ENCODE measurements around the gene ZNF276. TPM values are rescaled to one million over a fixed set of nuclear protein-coding genes. Genes with fewer than 3 reads are reported as not detected.

ZNF276 gene
- total RNA-seq, 4 donors from 2014 or later, result 43.4 to 265 (median 145) TPM

DNA sequence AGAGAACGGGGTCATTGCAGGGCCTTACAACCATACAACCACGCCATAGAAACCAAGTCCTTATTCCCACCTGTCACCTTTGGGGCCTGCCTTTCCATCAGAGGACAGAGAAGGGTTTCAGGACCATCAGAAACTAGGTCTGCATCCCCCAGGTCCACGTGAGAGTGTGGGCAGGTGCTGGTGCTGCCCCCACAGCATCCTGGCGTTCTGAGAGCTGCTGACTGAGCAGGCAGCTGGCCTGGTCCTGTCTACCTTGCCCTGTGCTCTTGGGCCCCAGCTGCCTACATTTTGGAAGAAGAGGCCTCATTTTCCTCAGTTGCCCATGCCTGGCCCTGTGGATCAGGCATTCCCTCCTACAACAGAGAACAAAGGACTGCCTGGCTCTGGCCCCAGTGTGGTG lies 21.6 kb downstream of the ZNF276 start:
- Histone ChIP-seq H3K4me3 (no peak overlapping the region), H3K27me3 (no peaks in the 10 kb centered on the region), H3K36me3 (peaks cover 0 to 25% (median 11%) of the 10 kb centered on the region in 4 donors), H3K9me3 (no peaks in the 10 kb centered on the region), H3K4me1 (no peaks in the 10 kb centered on the region), H3K27ac (no peak overlapping the region)
- 90% methylated on average over 4 of the region's 4 CpGs; no CpG with 5 or more reads in 1 of the 2 donors for WGBS, 2 donors (ENCODE audit: low coverage in 1 of 2)
- DNase-seq, result no peak
- in situ Hi-C loops (cut with MboI; ENCODE audit: low pct_ligation_motif_present in 1 of 4, low pct_unique_long_range_greater_than_20kb in 1 of 4, low sequenced_read_pairs in 3 of 4), result no loop called here
- intact Hi-C loops (cut with DNase I; ENCODE audit: low total_unique reads), result no loop called here
- TF ChIP-seq, protein P1, sequence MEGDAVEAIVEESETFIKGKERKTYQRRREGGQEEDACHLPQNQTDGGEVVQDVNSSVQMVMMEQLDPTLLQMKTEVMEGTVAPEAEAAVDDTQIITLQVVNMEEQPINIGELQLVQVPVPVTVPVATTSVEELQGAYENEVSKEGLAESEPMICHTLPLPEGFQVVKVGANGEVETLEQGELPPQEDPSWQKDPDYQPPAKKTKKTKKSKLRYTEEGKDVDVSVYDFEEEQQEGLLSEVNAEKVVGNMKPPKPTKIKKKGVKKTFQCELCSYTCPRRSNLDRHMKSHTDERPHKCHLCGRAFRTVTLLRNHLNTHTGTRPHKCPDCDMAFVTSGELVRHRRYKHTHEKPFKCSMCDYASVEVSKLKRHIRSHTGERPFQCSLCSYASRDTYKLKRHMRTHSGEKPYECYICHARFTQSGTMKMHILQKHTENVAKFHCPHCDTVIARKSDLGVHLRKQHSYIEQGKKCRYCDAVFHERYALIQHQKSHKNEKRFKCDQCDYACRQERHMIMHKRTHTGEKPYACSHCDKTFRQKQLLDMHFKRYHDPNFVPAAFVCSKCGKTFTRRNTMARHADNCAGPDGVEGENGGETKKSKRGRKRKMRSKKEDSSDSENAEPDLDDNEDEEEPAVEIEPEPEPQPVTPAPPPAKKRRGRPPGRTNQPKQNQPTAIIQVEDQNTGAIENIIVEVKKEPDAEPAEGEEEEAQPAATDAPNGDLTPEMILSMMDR (IDR thresholded peaks at IDR 0.05), result no peak
- TF ChIP-seq EP300 (IDR thresholded peaks at IDR 0.05; ENCODE audit: low read depth) (no peak), POLR2AphosphoS5 (IDR thresholded peaks at IDR 0.05) (no peak), POLR2A (IDR thresholded peaks at IDR 0.05) (no peak)

DNA sequence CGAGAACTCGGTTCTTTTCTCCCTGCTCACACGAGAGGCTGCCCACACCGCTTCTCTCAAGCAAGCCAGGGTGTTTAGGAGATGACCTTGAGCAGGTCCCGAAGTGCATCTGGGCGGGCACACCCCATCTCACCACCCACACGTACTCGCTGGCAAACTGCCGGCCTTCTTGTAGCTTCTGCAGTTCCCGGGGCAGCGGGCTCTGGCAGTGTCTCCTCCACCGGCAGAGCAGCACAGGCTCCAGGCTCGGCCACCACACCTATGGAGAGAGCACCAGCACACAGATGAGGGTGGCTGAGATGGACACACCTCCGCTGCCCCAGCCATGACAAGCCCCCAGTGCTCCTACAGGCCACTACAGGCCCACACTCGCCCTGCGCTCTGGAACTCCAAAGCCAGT lies 23.5 kb downstream of the ZNF276 start:
- H3K4me3 ChIP-seq, result no peak overlapping the region
- no peak overlapping the region for H3K27ac ChIP-seq
- intact Hi-C loops (cut with DNase I; ENCODE audit: low total_unique reads), result no loop called here
- peaks cover 0 to 5% (median 0%) of the 10 kb centered on the region in 4 donors for H3K4me1 ChIP-seq
- no peaks in the 10 kb centered on the region for H3K27me3 ChIP-seq
- no peaks in the 10 kb centered on the region for H3K9me3 ChIP-seq
- peaks cover 0 to 6% (median 2%) of the 10 kb centered on the region in 4 donors for H3K36me3 ChIP-seq
- TF ChIP-seq EP300 (IDR thresholded peaks at IDR 0.05; ENCODE audit: low read depth) (no peak), POLR2A (IDR thresholded peaks at IDR 0.05) (no peak), POLR2AphosphoS5 (IDR thresholded peaks at IDR 0.05) (no peak)
- TF ChIP-seq, protein P1 (IDR thresholded peaks at IDR 0.05), result no peak
- 99% methylated on average over 16 of the region's 16 CpGs; no CpG with 5 or more reads in 1 of the 2 donors for WGBS, 2 donors (ENCODE audit: low coverage in 1 of 2)
- in situ Hi-C loops (cut with MboI; ENCODE audit: low pct_ligation_motif_present in 1 of 4, low pct_unique_long_range_greater_than_20kb in 1 of 4, low sequenced_read_pairs in 3 of 4), result no loop called here
- no peak for DNase-seq

DNA sequence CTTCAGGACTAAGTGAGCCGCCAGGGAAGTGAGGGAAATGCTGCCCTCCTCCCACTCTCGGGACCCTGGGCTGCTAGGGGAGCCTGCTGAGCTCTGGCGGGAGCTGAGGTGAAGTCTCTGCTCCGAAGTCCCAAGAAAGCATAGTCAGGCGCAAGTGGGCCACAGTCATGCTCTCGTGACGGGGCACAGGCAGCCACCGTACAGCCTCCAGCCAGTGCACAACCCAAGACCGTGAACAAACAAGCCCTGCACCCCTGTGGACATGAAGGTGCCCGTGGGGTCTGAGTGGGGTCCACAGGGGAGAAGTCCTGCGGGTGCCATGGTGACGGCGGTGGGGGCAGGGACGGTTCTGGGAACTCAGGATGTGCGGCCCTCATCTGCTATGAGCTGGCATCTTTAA lies 24.7 kb downstream of the ZNF276 start:
- no peak for DNase-seq
- Histone ChIP-seq H3K36me3 (no peaks in the 10 kb centered on the region), H3K27me3 (no peaks in the 10 kb centered on the region), H3K27ac (no peak overlapping the region), H3K4me1 (peaks cover 0 to 7% (median 0%) of the 10 kb centered on the region in 4 donors), H3K4me3 (no peak overlapping the region), H3K9me3 (no peaks in the 10 kb centered on the region)
- in situ Hi-C loops (cut with MboI; ENCODE audit: low pct_ligation_motif_present in 1 of 4, low pct_unique_long_range_greater_than_20kb in 1 of 4, low sequenced_read_pairs in 3 of 4) (no loop called here), intact Hi-C loops (cut with DNase I; ENCODE audit: low total_unique reads) (no loop called here)
- 83 to 98% methylated on average over 4 to 14 of the region's 15 CpGs for WGBS, 2 donors (ENCODE audit: low coverage in 1 of 2)
- TF ChIP-seq POLR2A (IDR thresholded peaks at IDR 0.05) (no peak), EP300 (IDR thresholded peaks at IDR 0.05; ENCODE audit: low read depth) (no peak), POLR2AphosphoS5 (IDR thresholded peaks at IDR 0.05) (no peak)
- TF ChIP-seq, protein P1 (IDR thresholded peaks at IDR 0.05), result no peak

DNA sequence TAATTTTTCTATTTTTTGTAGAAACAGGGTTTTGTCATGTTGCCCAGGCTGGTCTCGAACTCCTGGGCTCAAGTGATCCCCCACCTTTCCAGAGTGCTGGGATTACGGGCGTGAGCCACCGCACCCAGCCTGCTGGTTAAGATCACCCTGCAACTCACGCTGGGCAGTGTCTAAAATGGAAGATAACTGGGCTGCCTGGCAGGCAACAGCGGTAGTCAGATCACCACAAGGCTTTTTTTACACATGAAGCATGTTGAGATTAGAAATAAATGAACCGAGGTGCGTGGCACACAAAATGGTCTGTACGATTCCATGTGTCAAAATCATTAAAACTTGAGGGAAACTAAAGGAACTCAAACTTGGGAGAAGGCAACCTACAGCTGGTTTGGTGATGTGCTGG lies 26.7 kb downstream of the ZNF276 start:
- H3K27ac ChIP-seq, result no peak overlapping the region
- 80 to 91% methylated on average over 1 to 9 of the region's 9 CpGs for WGBS, 2 donors (ENCODE audit: low coverage in 1 of 2)
- no peak overlapping the region for H3K4me3 ChIP-seq
- H3K27me3 ChIP-seq, result no peaks in the 10 kb centered on the region
- TF ChIP-seq, protein P1 (IDR thresholded peaks at IDR 0.05), result no peak
- TF ChIP-seq EP300 (IDR thresholded peaks at IDR 0.05; ENCODE audit: low read depth) (no peak), POLR2AphosphoS5 (IDR thresholded peaks at IDR 0.05) (no peak), POLR2A (IDR thresholded peaks at IDR 0.05) (no peak)
- DNase-seq, result no peak
- peaks cover 0 to 7% (median 0%) of the 10 kb centered on the region in 4 donors for H3K4me1 ChIP-seq
- no peaks in the 10 kb centered on the region for H3K9me3 ChIP-seq
- intact Hi-C loops (cut with DNase I; ENCODE audit: low total_unique reads) (no loop called here), in situ Hi-C loops (cut with MboI; ENCODE audit: low pct_ligation_motif_present in 1 of 4, low pct_unique_long_range_greater_than_20kb in 1 of 4, low sequenced_read_pairs in 3 of 4) (no loop called here)
- H3K36me3 ChIP-seq, result no peaks in the 10 kb centered on the region
